Measurements from ENCODE around the gene LTB4R2.

Gene LTB4R2

GRCh38 chr14:24309538-24310264 lies at the start of gene LTB4R2:
Gene LTB4R2 (plus strand): TSS chr14:24310140. CDS start chr14:24310665, 525 bp downstream.
- no peak for DNase-seq

- DNase-seq: no peak
Measured at GRCh38 chr14:24260780-24261157, 49.2 kb upstream of the LTB4R2 start.

- no peak for DNase-seq
Measured at GRCh38 chr14:24261256-24261968, 48.5 kb upstream of the LTB4R2 start.

GRCh38 chr14:24261969-24262327 lies 48.0 kb upstream of the LTB4R2 start:
- DNase-seq: no peak

- no peak for DNase-seq
Measured at GRCh38 chr14:24262821-24263733, 46.9 kb upstream of the LTB4R2 start, which contains the start of gene TGM1. Gene TGM1 (minus strand): TSS chr14:24263177. CDS start chr14:24262352, 825 bp downstream.

GRCh38 chr14:24263848-24264247 lies 46.1 kb upstream of the LTB4R2 start:
- DNase-seq: no peak

- no peak for DNase-seq
Measured at GRCh38 chr14:24264298-24264697, 45.6 kb upstream of the LTB4R2 start.

GRCh38 chr14:24266344-24267244 lies 43.3 kb upstream of the LTB4R2 start:
- no peak for DNase-seq

- DNase-seq: no peak
Measured at GRCh38 chr14:24267516-24267915, 42.4 kb upstream of the LTB4R2 start.

- no peak for DNase-seq
Measured at GRCh38 chr14:24268225-24268624, 41.7 kb upstream of the LTB4R2 start.

- DNase-seq: no peak
Measured at GRCh38 chr14:24269368-24269767, 40.6 kb upstream of the LTB4R2 start.

- no peak for DNase-seq
Measured at GRCh38 chr14:24269910-24270536, 39.9 kb upstream of the LTB4R2 start.

GRCh38 chr14:24270537-24271133 lies 39.3 kb upstream of the LTB4R2 start:
- no peak for DNase-seq

- DNase-seq: peak; percentile 77
Measured at GRCh38 chr14:24271134-24271833, 38.7 kb upstream of the LTB4R2 start, which contains the start of gene RABGGTA. Gene RABGGTA (minus strand): TSS chr14:24271597. CDS start chr14:24271115, 482 bp downstream.

- no peak for DNase-seq
Measured at GRCh38 chr14:24271834-24272263, 38.1 kb upstream of the LTB4R2 start.

GRCh38 chr14:24272467-24272866 lies 37.5 kb upstream of the LTB4R2 start:
- no peak for DNase-seq

GRCh38 chr14:24273422-24273998 lies 36.4 kb upstream of the LTB4R2 start:
- no peak for DNase-seq

GRCh38 chr14:24274101-24274543 lies 35.8 kb upstream of the LTB4R2 start:
- peak; percentile 31 for DNase-seq

- no peak for DNase-seq
Measured at GRCh38 chr14:24277071-24277470, 32.9 kb upstream of the LTB4R2 start.
